Glomerular visceral epithelial cell (primary cell): ENCODE results near the gene GLRA3.
A peak's percentile ranks its signal among the peaks of the same experiment; 100 is the strongest.
"Not testable (repeated sequence)": the region's sequence is repeated elsewhere in the genome, so short reads cannot be mapped to it uniquely, and the experiment has no call there.

ENCODE experiments used
- DNase-seq: peaks from one replicate; pipeline ENCODE4 v3.0.0-alpha.2; 2016; ENCODE audit errors: extremely low spot score

Gene GLRA3

DNA sequence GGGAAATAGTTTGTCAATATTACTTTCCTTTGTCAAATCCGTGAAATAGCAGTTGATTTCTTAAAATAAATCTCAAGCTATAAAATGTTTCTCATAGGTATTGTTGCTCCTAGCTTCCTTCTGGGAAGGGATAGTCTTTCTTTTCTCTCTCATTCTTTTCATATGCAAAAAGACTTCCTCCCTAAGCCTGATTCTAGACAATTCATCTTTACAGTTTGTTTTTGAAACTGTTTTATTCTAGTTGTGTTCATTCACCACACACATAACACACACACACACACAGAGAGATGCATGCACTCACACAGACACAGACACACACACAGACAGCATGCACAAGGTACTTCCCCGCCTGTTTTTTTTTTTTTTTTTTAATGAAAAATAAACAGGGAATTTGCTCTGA is 18.2 kb downstream of the GLRA3 start:
- DNase-seq: no peak

DNA sequence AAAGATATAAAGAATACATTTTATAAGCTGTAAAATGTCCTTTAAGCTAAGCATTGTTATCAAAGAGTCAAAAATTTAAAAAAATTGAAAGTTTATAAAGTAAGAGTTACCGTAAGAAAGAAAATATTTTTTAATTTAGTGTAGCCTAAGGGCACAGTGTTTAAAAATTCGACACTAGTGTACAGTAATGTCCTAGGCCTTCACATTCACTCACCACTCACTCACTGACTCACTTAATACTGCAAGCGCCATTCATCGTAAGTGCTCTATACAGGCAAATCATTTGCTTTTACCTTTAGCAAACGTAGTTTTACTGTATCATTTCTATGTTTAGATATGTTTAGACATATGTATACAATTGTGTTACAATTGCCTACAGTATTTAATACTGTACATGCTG is 20.2 kb downstream of the GLRA3 start:
- DNase-seq: no peak

DNA sequence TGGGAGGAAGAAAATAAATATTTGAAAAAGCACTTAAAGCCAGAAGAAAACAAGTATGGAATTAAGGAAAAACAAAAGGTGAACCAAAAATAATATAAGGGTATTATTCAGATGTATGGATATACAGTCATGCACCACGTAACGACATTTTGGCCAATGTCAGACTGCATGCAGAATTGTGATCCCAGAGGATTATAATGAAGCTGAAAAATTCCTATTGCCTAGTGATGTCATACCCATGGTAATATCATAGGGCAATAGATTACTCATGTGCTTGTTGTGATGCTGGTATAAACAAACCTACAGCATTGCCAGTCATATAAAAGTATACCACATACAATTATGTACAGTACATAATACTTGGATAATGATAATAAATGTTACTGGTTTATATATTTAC is 20.9 kb downstream of the GLRA3 start:
- no peak for DNase-seq

DNA sequence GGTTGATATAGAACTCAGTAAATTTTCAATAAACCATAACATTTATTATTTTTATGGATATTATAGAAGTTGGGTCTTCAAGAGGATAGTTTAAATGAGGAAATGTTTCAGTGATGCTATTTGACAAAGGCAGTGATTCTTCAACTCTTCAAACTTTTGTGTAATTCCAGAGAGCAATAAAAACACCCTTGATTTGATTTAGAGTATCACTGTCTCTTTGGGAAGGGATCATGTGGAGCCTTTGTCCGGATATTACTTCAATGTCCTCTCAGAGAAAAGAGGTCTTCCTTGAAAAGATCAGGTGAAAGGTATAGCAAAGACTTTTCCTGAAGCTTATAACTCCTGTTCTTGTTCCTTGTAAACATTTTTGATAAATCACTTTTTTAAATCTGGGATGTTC is 23.3 kb downstream of the GLRA3 start:
- DNase-seq: no peak

DNA sequence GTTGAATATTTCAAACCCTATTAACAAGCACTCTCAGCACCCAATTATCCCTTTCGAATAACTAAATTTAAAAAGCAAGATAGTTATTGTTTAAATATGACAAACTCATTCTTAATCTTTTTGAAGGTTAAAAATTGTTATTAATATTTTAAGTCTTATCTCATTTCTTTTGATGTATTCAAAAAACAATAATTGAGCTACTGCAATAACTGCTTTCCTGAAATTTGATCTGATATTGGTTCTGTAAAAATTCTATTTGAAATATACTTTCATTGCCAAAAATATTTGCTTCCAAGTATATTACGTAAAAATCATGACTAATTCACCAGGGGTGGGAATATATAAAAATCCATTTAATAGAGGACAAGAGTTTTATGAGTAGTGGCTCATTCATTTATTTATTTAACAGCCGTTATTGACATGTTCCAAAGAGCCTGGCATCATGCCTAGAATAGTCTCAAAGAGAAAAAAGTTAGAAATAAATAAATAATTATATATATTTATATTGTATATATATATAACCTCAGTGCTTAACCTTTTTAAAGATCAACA is 34.4 kb downstream of the GLRA3 start:
- DNase-seq: no peak

DNA sequence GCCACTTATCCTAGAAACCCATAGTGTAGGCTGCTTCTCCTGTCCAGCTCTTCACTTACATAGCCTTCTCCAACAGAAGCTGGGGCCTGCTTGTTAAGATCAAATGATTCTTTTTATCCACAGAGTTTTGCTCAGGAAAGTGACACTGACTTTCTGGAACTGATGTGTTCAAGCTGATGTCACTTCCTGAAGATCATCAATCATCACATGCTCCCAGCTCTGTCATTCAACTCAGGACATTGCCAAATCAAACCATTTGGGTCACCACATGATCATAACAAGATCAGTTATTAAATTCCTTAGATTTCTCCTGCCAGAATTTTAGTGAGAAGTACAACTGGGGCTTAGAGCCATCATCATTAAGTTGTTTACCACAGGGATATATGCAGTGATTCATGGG is 39.4 kb downstream of the GLRA3 start:
- no peak for DNase-seq

DNA sequence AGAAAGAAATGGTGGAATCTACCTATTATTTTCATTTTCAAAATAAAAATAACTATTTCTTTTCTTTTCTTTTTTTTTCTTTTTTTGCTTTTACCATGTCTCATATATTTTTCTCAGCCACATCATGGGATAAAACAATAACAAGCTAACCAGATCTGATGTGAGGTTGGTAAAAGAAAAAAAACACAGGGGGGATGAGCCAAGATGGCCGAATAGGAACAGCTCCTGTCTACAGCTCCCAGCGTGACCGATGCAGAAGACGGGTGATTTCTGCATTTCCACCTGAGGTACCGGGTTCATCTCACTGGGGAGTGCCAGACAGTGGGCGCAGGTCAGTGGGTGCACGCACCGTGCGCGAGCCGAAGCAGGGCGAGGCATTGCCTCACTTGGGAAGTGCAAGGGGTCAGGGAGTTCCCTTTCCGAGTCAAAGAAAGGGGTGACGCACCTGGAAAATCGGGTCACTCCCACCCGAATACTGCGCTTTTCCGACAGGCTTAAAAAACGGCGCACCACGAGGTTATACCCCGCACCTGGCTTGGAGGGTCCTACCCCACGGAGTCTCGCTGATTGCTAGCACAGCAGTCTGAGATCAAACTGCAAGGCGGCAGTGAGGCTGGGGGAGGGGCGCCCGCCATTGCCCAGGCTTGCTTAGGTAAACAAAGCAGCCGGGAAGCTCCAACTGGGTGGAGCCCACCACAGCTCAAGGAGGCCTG is 50.6 kb downstream of the GLRA3 start:
- not testable (repeated sequence) for DNase-seq

DNA sequence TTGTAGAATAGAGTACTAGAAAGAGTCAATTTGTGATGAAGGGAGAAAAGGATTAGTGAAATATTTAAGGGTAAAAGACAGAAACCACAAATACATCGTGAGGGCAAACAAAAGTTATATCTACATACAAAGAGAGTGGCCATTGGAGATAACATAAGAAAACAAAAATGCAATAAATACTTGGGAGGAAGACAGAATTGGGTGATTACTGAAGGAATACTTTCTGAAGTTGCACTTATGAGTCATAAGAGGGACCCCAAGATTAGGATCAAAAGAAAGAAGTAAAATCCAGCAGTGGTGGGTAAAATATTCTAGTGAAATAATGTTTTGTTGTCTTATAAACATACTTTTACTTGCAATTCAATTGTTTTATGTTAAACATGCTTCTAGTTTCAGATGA is 53.7 kb downstream of the GLRA3 start:
- no peak for DNase-seq

DNA sequence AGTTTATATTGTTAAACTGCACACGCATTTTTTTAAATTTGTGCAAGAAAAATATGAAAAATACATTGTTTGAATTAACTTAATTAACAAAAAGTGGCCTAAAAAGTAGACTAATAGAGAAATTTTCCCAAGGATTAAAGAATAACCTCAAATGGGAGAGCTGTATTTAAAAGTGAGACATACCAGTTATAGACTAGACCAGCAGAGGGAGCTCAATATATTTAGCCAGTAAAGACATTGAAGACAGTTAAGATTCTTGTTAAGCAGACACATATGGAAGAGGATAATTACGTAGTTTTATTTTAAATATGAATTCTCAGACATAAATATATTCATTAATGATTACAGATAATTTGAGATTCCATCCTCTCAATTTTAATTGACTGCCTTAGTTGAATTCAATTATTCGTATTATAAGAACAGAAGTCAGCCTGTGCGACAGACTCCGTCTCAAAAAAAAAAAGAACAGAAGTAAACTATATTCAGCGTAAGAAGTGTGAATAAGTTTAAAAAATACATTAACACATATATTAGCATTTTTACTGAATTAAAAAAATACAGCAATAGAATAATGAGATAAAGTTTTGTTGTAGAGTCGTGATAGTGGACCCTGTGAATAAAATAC is 64.8 kb downstream of the GLRA3 start:
- DNase-seq: peak; percentile 60

DNA sequence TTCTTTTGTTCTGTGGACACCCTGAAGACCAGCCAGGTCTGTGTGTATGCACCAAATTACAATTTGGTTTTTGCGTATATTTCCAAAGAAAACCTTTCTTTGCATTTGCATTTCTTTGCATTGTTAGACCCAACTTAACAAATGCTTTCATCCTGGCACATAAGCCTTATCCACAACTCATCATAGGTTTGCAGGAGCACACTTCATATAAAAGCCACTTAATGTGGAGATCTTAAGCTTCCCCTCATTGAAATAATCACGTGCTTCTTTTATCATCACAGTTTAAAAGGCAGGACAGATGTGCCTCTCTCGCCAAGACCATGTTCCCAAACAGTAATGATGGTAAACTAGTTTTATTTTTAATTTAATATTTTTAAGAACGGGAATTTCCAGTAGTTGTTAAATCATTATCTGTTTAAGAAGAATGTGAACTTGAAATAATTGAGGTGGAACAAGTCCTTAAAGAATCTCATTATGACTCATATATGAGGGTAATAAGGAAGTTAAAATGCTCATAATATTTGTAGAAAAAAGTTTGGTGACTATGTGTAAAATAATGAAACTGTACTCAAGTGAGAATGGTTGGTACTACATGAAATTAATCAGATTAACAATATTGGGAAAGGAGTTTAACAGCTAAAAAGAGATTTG is 65.5 kb downstream of the GLRA3 start:
- DNase-seq: peak; percentile 49

DNA sequence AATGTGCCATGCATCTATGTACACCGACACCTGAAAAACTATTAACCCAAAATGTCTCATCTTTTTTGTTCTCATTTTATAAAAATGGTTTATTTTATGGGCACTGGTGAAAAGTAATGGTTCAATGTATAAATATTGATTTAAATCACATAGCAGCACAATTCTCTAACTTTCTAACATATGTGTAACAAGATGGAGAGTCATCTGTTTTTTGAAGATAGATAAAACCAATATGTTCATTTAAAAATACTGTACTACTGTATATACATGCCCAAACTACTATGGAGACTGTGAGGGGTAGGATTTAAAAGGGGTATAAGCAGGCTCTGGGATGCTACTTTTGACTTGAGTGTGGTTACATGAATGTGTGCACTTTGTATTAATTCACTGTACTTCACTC is 67.6 kb downstream of the GLRA3 start:
- DNase-seq: no peak

DNA sequence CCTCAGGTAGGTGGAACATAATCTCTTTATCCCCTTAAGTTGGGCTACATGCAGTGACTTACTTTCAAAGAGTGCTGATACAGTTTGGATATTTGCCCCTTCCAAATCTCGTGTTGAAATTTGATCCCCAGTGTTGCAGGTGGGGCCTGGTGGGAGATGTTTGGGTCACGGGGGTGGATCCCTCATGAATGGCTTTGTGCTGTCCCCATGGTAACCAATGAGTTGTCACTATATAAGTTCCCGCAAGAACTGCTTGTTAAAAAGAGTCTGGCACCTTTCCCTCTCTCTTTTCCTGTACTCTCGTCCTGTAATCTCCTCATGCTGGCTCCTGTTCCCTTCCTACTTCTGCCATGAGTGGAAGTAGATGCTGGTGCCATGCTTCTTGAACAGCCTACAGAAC is 71.3 kb downstream of the GLRA3 start:
- no peak for DNase-seq

DNA sequence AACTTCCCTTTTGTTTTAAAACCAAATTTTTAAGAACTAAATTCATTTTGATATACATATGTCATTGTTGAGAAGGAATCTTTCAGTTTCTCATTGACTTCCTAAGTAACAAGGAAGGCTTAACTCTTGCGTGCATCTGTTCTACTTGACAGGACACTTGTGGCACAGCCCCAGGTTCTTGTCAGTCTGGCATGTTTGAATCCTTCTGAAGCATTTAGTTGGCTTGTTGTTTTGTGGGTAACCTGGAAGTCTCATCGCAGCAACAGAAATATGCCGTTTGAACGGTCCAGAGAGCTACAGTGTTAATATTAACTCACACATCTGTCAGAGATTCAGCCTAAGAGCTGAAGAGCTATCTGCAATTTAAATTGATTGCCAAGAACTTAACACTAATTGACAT is 76.0 kb downstream of the GLRA3 start:
- DNase-seq: peak; percentile 70

DNA sequence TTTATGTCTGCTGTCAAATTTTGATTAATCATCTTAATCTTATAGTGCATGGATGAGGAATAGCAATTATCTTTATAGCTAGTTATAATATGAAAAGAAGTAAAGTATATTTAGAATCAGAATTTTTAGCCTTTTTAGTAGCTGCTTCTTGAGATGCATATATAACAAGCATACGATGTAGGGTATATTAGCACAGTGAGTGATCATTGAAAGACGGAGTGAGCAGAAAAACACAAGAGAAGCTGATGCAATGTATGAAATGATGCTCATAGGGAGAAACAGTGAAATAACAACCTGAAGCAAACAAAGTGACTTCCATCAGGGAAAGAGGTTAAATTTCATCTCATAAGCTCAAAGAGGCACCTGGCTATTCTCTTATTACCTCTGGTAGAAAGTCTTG is 77.0 kb downstream of the GLRA3 start:
- DNase-seq: no peak

DNA sequence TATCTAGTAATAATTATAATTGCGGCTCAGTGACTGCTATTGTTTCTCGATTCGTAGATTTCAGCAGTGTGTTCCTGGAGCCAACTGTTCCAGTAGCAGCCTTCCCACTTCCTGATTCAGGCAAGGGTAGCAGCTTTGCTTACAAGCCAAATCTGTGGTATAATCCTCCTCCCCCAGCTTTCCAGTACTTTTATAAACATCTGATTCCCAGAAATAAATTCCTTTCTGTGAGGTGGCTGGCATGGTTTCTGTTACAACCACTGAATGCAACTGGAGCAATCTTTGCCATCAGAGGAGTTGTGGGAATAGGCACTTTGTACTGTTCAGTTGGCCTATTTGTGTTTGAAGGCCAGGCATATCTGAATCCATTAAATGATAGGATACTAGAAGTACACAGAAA is 80.0 kb downstream of the GLRA3 start:
- DNase-seq: peak; percentile 6

DNA sequence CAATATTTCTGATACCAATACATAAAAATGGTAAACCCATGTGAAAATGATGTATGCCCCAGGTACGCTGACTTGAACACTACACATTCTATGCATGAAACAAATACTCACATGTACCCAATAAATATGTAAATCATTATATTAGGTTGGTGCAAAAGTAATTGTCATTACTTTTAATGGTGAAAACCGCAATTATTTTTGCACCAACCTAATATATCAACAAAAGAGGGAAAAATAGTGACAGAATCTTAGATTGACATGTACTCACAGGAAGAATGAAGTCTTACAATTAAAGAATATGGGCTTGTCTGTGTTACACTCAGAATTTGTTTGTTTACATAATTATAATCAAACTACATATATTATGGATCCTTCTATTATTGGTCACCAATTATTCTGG is 82.3 kb downstream of the GLRA3 start:
- no peak for DNase-seq

DNA sequence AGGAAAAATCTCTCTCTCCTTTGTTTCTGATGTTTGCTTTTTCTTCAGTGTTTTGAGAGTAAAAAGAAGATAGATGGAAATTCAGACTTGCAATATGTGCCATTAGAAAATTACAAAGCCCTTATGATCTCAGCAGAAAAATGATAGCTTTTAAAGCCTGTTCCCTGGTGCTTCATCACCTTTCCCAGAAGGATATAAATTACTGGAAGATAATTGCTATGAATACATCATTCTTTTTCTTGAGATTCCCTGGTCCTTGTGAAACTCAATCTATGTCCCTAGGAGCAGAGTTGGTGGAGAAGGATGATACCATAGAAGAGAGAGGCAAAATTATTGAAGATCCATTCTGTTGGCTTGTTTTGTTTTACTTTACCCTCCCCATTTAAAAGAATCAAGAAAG is 86.5 kb downstream of the GLRA3 start:
- no peak for DNase-seq

DNA sequence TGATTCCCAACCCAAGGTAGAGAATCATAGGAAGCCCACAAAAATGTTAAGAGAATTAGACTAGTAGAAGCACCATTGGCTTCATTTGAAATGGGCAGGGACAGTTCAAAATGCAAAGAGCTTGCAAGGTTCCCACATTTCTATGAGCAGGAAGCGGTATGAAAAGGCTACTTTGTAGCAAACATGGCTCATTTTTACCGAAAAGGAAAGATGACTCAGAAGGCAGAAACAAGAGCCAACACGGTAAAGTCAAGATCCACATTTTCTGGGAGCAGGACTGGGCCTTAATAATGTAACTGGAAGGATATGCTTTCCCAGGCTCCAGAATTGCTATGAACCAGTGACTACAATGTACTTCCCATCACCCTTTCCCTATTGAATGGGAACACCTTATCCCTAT is 89.5 kb downstream of the GLRA3 start:
- DNase-seq: no peak

DNA sequence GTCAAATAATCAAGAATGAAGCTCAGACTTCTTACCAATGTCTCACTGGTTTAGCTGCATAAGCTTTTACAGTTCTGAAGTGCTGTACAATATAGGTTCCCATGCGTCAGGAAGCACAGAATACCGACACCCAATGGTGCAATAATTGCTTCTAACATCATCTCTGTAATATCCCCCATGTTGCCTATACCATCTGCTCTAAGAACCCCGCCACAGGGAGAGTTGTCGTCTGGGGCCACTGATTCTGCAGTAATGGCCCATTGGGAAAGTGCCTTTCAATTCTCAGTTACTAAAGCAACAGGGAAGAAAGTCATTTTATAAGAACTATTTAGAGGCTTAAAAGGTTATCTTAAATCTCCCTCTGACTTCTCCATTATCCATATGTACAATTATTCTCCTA is 94.9 kb downstream of the GLRA3 start:
- no peak for DNase-seq

DNA sequence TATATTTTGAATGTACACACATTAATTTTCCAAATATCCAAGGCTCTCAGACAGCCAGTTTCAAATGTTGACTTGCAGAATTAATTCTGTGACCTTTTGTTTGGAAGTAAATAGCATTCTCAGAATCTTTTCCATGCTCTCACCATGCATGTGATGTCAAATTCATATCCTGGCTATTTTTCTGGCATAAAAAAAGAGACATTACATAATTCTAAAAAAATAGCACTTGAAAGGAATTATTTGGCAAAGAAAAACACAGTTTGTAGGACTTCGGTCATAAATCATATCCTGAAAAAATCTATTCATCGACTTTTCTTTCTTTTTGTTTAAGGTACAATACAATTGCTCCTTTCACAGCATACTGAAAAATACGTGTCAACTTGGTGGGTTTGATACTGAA is 111.2 kb downstream of the GLRA3 start:
- no peak for DNase-seq

DNA sequence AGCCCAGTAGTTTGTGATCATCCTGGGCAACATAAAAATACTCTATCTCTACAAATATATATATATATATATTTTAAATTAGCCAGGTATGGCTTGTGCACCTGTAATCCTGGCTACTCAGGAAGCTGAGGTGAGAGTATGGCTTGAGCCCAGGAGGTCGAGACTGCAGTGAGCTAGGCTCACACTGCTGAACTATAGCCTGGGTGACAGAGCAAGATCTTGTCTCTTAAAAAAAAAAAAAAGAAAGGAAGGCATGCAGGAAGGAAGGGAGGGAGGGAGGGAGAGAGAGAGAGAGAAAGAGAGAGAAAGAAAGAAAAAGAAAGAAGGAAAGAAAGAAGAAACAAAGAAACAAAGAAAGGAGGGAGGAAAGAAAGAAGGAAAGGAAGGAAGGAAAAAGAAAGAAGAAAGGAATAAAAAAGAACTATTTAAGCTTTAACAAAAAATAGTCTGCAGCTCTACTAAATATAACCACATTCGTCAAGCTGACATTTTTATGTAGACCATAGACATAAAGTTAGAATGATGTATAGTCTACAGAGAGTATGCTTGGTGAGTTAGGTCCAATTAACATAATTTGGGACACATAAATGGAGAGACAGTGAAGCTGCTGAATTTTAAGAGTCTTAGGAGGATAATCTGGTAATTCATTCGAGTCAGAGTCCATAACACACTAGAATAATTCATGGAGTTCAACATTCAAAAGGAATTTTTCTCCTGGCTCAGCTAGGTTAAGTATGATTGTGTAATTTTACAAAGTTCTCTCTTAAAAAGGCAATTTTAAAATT is 111.9 kb downstream of the GLRA3 start:
- DNase-seq: no peak
